ENCODE data around the gene ZDHHC9.

Gene ZDHHC9

DNA sequence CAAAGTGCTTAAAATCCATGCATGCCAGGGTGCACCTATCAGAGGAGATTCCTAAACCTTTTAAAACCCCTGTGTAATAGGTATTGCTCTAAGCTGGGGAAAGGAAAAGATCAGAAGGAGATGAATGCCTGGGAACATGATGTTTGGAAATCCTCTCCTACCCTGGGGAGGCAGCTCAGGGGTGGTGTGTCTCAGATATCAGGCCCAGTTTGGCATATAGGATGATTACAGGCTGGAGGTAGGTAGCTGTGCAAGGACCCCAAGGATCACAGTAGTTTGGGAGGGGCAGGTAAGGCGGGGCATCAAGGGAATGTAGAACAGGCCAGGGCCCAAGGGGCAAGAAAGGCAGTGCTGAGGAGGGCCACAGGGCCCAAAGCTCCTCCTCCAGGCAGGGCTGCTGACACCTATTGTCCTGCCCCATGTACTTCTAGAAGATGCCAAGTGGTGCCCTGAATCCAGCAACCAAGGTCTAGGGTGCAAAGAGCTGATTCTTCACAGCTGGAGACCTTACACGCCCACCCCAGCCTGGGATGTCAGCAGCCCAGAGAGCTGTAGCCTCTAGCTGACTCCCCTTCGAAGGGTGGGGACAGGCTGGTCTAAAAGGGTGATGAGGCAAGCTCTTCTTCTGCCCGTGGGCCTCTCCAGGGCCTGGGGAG lies 46.3 kb downstream of the ZDHHC9 start:
- no peak for TF ChIP-seq GATA2 (IDR thresholded peaks at IDR 0.05; ENCODE audit: low read depth, low read length)
- TF ChIP-seq GATA3 (IDR thresholded peaks at IDR 0.05; ENCODE audit: low read depth, low read length), result no peak

DNA sequence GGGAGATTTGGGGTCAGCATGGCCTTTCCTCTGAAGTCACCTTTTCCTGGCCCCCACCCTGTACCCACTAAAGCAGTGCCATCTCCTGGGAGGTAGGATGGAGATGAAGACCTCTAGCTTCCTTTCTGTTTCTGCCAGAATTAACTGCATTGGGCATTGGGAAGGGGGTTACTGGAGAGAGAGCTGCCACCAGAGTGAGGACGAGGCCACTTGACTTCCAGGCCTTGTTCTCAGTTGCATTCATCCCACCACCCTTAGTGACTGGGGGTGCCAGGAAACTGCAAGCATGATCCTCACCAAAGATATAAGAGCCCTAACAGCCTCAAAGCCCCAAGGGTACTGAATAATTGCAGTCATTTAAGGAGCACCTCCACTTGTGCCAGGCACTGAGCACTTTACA lies 48.1 kb downstream of the ZDHHC9 start:
- TF ChIP-seq GATA2 (IDR thresholded peaks at IDR 0.05; ENCODE audit: low read depth, low read length) (no peak), GATA3 (IDR thresholded peaks at IDR 0.05; ENCODE audit: low read depth, low read length) (no peak)

DNA sequence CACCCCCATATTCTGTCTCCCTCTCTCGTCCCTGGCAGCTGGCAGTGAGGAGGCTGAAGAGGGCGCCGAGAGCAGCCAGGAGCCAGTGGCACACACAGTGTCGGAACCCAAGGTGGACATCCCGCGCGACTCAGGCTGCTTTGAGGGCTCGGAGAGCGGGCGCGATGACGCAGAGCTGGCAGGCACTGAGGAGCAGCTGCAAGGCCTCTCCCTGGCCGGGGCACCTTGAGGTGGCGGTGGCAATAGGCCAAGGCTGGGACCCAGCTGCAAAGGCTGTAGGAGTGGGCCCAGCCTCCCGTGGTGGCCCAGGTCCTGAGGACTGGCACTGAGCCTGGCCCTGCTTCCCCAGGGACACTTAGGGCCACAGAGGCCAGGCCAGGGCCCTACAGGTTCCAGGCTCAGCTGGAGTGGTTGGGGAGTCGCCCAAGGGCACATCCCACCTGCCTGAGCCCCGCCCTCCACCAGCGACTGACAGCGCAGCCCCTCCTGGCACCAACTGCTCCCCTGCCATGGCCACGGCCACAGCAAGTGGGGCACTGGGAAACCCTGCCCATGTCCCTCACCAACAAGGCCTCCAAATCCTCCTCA lies 50.0 kb downstream of the ZDHHC9 start:
- TF ChIP-seq GATA2 (IDR thresholded peaks at IDR 0.05; ENCODE audit: low read depth, low read length) (no peak), GATA3 (IDR thresholded peaks at IDR 0.05; ENCODE audit: low read depth, low read length) (no peak)

DNA sequence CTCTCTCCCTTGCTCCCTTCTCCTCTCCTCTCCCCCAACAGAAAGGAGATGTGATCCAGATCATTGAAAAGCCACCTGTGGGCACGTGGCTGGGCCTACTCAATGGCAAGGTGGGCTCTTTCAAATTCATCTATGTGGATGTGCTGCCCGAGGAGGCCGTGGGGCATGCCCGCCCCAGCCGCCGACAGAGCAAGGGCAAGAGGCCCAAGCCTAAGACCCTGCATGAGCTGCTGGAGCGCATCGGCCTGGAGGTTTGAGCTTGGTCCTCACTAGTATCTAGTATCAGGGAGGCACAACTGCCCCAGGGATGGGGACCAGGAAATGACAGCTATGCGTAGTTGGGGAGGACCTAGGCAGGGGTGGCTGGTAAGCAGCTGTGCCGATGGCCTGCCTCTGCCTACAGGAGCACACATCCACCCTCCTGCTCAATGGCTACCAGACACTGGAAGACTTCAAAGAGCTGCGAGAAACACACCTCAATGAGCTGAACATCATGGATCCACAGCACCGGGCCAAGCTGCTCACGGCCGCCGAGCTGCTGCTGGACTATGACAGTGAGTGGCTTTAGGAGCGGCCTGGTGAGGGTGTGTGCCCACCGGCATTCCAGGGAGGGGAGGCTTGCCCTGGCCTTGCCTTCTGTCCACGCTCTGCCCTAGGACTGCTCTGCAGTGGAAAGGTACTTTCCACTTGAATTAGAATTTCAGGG lies 50.9 kb downstream of the ZDHHC9 start:
- TF ChIP-seq GATA3 (IDR thresholded peaks at IDR 0.05; ENCODE audit: low read depth, low read length) (no peak), GATA2 (IDR thresholded peaks at IDR 0.05; ENCODE audit: low read depth, low read length) (no peak)

DNA sequence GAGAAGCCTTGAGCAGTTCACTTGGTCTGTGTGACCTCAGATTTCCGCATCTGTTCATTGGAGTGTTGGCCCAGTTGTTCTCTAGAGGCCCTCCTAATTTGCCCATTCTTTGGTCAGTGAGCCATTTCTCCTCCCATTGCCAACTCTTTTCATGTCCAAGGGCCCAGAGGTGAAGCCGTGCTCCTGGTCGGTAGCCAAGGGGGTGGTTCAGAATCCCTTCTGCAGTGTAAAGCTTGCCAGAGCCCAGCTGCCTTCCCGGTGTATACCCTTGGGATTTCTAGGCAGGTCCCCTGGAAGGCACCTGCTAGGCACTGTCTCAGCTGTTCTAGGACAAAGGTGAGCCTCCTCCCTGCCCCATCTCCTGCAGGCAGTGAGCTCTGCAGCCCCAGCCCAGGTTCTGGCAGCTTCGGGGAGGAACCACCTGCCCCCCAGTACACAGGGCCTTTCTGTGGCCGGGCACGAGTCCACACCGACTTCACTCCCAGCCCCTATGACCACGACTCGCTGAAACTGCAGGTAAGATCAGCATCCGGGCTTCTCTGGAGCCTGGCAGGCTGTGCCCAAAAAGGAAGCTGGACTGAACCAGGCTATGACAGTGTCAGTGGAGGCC lies 51.6 kb downstream of the ZDHHC9 start:
- TF ChIP-seq GATA2 (IDR thresholded peaks at IDR 0.05; ENCODE audit: low read depth, low read length) (no peak), GATA3 (IDR thresholded peaks at IDR 0.05; ENCODE audit: low read depth, low read length) (no peak)

DNA sequence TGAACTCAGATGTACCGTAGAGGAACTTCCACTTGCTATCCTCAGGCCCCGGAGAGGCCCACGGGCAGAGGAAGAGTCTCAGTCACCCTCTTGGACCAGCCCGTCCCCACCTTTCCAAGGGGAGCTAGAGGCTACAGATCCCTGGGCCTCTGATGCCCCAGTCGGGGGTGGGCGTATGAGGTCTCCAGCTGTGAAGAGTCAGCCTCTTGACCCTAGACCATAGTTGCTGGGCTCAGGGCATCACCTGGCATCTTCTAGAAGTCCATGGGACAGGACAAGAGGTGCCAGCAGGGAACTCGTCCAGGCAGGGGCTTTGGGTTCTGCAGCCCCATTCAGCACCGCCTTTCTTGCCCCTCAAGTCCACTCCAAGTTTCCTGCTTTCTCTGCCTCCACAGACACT lies 52.4 kb downstream of the ZDHHC9 start:
- TF ChIP-seq GATA2 (IDR thresholded peaks at IDR 0.05; ENCODE audit: low read depth, low read length), result no peak
- TF ChIP-seq GATA3 (IDR thresholded peaks at IDR 0.05; ENCODE audit: low read depth, low read length), result no peak

DNA sequence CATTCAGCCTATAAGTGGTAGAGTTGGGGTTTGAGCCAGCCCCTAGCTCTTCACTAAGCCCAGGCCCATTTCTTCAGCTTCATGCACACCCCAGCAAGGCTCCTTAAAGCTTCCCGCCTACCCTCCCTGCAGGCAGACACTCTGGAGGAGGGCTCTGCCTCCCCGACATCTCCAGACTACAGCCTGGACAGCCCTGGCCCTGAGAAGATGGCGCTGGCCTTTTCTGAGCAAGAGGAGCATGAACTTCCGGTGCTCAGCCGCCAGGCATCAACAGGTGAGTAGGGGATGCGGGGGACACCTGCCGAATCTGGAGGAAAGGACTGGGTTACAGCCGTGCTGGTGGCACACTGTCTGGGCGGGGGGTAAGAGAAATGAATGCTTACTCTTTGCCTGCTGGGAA lies 52.9 kb downstream of the ZDHHC9 start:
- TF ChIP-seq GATA2 (IDR thresholded peaks at IDR 0.05; ENCODE audit: low read depth, low read length), result no peak
- TF ChIP-seq GATA3 (IDR thresholded peaks at IDR 0.05; ENCODE audit: low read depth, low read length), result no peak

DNA sequence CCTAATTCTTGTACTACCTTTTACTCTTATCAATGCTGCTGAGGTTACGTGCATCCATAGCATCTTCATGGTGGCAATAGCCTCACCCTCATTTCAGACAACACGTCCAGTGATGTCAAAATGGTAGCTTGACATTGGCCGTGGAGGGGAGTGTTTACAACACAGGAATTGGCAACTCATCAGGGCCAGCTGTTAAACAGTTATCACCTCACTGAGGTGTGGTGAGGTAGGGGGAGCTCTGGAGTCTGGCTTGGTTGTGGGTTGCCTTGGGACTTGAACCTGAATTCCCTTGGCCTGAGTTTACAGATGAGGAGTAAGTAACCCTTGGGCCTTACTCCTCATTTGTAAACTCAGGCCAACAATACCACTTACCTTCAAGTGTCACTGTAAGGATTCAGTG lies 53.5 kb downstream of the ZDHHC9 start:
- TF ChIP-seq GATA2 (IDR thresholded peaks at IDR 0.05; ENCODE audit: low read depth, low read length), result no peak
- TF ChIP-seq GATA3 (IDR thresholded peaks at IDR 0.05; ENCODE audit: low read depth, low read length), result no peak

DNA sequence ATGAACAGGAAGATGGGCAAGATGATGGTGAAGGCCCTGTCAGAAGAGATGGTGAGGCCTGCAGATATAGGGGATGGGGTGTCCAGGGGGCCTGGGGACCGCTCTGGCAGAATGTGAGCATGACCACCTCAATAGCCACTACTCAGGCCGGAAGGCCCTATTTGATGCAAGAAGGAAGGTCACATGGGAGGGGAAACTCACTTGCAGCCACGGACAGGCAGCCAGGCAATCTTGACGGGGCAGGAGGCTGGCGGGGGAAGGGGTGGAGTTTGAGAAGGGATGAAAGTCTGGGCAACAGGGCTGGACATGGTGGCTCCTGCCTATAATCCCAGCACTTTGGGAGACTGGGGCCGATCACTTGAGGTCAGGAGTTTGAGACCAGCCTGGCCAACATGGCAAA lies 55.2 kb downstream of the ZDHHC9 start:
- TF ChIP-seq GATA3 (IDR thresholded peaks at IDR 0.05; ENCODE audit: low read depth, low read length) (no peak), GATA2 (IDR thresholded peaks at IDR 0.05; ENCODE audit: low read depth, low read length) (no peak)

DNA sequence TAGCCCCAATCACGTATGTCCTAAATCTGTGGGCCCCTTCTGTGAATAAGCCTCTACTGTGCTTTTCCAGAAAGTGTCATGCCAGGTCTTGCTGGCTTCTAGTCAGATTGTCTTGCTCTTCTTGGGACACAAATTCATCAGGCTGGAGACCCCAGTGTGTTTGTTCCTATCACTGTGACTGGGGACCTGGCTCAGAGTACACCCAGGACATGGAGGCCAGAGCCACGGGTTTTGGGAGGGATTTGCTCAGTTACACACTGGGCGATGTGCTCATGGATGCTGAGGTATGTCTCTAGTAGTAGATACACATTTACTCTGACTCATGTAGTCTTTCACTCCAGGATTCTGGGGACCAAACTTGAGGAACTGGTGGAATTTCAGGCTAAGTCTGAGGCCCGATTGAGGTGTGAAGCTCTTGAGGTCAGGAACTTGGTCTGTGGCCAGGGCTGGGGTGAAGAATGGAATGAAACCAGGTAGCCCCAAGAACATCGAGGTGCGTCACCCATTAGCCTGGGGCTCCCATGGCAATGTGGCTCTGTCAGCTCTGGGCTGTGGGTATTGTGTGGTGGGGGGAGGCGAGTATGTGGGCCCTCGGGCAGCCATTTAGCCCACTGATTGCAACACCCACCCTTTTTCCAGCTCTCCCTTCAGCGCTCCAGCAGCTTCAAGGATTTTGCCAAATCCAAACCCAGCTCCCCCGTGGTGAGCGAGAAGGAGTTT lies 56.2 kb downstream of the ZDHHC9 start:
- TF ChIP-seq GATA2 (IDR thresholded peaks at IDR 0.05; ENCODE audit: low read depth, low read length), result no peak
- TF ChIP-seq GATA3 (IDR thresholded peaks at IDR 0.05; ENCODE audit: low read depth, low read length), result no peak

DNA sequence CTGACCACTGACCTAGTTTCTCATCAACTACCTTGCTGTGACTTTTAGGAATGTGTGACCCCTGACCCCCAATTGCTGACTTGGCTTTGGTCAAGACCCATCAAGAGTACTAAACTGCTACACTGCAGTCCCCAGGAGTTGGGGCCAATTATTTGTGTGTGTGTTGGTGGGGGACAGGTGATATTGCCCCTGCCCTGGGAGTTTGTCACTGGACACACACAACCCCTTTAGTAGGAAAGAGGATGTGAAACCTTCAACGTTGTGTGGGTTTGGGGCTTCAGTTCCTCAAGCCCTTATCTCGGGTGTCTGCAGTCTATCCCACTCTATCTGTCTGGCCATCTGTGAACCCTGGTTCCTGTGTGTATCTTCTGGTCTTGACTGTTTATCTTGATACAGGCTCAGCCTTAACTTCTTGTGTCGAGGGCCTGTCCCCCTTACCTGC lies 57.5 kb downstream of the ZDHHC9 start:
- no peak for TF ChIP-seq GATA3 (IDR thresholded peaks at IDR 0.05; ENCODE audit: low read depth, low read length)

DNA sequence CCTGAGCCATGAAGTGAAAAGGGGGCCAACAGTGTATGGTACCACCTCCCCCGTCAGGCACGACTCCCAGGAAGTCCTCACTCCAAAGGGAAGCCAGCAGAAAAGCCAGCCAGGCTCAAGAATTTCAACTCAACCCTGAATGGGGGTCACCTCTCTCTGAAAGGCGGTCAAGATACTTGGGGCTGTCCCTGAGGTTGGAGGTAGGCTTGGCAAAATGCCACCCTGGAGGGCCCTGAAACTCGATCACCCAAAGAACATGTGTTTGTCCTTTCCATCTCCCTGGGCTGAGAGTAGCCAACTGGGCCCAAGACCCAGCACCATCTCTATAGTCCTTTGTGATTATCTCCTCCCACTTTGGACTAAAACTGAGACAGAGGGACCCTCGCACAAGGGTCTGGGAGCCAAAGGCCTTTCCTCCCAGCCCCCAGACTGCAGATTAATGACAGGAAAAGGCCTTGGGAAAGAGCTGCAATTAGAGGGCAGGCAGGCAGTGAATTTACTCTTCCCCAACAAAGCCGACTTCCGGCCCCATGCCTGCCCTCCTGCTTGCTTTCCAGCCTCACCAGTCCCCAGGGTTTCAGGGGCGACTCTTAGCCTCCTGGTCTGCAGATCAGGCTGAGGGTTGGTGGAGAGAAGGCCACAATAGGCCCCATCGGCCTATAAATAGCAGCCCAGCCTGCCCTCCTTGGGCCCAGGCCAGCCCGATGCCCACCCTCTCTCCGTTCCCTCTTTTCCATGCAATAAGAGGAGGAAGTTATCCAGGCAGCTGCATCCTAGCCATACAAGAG lies 58.3 kb downstream of the ZDHHC9 start:
- TF ChIP-seq GATA2 (IDR thresholded peaks at IDR 0.05; ENCODE audit: low read depth, low read length) (no peak), GATA3 (IDR thresholded peaks at IDR 0.05; ENCODE audit: low read depth, low read length) (no peak)

DNA sequence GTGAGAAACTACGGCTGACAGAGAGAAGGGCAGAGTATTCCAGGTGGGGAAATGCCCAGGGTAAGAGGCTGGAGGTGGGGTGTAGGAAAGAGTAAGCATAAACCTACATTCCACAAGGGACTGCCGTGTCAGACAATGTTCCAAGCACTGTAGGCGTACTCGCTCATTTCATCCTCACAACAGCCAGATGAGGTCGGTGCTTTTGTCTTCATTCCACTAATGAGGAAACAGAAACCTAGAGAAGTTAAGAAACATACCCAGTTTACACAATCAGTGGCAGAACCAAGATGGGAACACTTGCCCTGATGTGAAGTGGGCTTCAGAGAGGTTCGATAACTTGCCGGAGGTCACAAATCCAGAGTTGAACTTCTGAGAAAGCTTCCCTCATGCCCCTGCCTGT lies 59.3 kb downstream of the ZDHHC9 start:
- TF ChIP-seq GATA2 (IDR thresholded peaks at IDR 0.05; ENCODE audit: low read depth, low read length), result no peak
- TF ChIP-seq GATA3 (IDR thresholded peaks at IDR 0.05; ENCODE audit: low read depth, low read length), result no peak
